Activated T-cell treated with anti-CD3 and anti-CD28 coated beads, Interleukin-2, amount 50 U/mL, for 1 hour (primary cell): ENCODE results near the gene VSIG2.
A peak's percentile ranks its signal among the peaks of the same experiment; 100 is the strongest.

Source experiments
- DNase-seq: peaks from one replicate; pipeline ENCODE4 v3.0.0-alpha.2; 2020

Gene VSIG2

DNA sequence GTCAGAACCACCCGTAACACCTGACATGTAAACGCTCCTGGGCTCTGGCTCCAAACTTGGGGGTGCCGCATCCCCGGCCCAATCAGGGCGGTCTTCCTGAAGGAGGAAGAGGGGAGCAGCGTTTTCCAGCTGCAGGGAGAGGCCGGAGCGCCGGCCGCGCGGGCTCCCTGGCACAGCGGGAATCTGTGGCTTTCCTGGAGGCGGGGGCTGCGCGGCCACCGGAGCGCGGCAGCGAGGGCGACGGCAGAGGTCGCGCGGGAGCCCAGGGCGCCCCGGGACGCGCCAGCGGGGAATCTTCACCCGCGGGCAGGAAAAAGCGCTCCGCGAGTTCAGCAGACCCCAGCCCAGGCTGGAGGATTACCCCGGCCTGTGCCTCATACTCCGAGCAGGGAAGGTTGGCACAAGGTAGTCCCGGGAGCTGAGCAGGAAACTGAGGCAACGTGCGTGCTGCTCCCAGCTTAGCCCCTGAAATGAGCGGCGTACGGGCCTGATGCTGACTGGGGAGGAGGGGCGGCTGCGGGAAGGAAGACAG is 10.6 kb upstream of the VSIG2 start:
- DNase-seq: no peak

DNA sequence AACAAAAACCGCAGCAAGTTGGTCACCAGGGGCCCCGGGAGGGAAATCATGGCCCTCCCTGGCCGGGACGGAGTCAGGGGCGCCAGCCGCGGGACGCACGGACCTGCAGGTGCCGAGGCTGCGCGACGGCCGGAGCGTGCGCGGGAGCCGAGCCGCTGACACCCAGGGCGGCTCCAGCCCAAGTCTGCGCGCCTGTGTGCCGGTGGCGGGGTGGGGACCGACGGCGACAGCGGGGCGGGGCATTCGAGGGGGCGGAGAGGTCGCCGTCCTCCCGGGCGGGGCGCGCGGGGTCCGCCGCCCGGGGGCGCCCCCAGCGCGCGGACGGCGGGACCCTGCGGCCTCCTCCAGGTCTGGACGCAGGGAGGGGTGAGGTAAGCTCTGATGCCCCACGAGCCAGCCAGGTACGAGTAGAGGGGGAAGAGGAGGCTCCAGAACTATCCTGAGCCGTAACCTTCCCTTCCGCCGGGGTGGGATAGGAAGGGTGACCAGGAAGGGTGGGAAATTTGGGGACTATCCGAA is 10.1 kb upstream of the VSIG2 start, which contains the start of gene ESAM:
TSS of gene ESAM (minus strand) at position 186 of the 519 bp plus-strand sequence. CDS start at position 50, 136 bp downstream.
- DNase-seq: peak; percentile 78

DNA sequence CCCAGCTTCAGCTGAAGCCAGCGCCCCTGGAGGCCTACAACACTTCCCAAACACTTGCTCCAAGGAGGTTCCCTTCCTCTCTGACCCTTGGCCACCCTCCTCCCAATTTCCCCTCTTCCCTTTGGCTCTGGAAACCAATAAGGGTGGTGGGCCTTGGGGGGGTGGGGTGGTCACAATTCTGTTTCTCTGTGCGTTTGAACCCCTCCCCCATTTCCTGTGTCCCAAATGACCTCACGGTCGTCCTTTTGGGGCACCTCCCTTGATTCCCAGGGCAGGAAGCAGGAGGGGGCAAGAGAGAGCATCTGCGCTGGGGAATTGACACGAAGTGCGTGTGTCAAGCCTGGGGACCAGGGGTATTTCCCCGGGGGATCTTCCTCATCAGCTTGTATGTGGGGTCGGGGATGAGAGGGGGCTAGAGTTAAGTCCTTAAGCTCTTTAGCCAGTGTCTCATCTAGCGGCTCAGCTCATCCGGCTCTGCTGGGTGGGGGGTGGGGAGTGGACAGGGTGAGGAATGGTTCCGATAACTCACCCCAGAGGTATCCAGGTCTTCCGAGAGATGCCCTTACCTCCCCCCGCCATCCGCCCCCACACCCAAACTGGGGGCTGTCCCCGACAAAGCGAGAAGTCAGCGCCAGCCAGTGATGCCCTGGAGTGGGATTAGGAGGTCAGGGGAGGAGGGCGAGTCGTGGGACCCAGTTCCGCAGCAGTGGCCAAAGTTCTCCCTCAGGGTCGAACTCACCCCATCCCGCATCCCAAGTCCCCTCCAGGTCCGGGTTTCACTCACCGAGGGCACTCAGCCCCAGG is 9.4 kb upstream of the VSIG2 start:
- DNase-seq: no peak

GRCh38 chr11:124760806-124761205 is 8.8 kb upstream of the VSIG2 start:
- no peak for DNase-seq

DNA sequence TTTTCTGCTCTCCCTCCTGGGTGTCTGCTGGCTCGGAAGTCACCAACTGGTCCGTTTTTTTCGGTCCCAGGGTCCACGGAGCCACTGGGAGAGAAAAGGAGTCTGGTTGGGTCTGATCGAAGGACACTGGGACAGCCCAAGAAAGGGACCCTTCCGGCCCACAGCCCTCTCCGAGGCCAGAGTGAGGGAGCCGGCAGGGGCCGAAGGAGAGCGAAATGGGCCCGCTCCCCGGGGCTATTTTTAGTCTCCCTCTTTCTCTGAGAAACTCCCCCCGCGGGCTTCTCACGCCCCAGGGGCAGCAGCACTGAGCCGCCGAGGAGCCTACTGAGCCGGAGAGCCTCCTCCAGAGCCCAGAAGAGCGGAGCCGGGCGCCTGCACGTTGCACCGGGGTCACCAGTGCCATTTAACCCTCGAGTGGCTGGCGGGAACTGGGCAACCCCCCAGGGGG is 8.2 kb upstream of the VSIG2 start:
- no peak for DNase-seq

- no peak for DNase-seq
Observed at GRCh38 chr11:124759266-124760204, 7.5 kb upstream of the VSIG2 start.

DNA sequence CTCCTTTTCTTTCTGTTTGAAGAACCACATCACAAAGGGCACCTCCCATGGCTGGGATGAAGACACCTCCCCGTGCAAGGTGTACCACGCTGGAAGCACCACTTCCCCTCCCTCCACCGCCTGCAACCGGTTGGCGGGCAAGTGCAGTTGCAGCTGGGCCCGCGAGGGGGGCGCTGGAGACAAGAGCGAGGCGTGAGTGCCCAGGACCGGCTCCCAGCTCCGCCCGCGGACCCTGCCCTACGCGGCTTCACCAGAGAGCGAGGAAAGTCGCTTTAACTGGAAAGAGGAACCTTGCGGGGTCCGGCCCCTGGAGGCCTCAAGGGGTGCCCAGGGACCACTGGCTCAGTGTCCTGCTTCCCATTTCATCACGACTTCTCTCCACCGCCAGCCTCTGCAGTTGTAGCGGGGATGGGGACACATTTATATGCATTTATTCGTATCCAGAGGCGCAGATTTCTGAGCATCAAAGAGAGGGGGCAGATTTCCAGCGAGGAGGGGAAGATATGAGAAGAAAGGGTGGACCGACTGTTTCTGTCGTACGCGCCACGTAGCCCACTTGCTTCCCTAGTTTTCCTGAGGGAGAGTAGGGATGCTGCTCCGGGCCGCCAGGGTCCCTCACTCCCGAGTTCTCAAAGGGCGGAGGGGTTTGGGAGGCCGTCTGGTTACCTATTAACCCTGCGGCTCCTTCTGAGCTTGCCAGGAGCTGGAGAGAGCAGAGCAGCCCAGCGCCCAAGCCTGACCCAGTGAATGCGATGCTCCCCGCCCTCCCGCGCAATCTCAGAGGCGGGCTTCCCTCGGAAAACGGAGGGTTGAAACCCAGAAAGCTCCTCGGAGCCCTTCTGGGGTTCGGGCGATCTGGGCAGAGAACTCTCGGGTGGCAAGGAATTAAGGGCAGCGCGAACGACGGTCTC is 6.6 kb upstream of the VSIG2 start:
- DNase-seq: peak; percentile 73

GRCh38 chr11:124757320-124757719 is 5.3 kb upstream of the VSIG2 start:
- DNase-seq: no peak

DNA sequence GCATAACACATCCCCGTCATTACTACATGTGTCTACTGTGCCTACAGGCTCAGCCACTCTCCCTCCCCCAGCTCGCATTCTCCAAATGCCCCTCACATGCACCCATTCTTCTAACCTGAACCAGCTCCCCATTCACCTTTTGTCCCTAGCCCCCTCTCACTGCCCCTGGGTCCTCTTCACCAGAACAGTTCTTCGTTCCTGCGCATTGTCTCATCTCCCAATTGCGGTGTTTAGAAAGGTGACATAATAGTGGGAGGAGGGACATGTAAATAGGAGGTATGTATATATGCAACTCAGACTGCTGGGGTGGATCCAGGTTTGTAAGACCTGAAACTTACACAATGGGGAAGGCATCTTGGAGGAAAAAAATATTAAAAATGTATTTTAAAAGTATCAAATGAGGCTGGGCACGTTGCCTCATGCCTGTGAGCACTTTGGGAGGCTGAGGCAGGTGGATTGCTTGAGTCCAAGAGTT is 4.7 kb upstream of the VSIG2 start:
- DNase-seq: no peak

DNA sequence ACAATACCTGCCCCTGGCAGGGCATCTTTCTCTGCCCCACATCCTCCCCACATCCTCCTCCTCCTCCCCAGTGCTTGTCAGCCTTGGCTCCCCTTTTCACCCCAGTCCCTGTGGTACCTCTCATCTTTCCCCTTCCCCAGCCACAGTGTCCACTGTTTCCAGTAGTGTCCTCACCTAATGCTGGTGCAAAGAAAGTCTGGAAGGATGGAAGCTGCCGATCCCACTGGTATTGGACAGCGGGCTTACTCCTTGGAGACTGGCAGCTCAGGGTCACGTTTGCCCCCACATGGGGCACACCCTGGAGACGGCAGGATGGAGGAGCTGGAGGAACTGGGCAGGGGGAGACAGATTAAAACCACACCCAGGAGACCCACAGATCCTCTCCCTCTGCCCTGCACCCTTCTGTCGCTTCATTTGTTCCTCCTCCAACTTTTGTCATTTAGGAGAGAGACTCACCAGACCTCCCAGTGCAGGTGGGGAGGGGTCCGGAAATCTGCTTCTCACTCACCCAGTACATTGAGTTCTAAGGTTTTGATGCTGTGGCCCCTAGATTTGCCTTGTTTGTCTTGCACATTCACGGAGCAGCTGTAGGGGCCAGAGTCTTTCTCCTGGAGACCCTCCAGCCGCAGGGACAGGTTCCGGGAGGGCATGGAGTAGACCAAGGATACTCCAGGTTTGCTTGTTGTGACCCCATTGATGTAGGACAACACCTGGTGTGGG is 4.1 kb upstream of the VSIG2 start:
- DNase-seq: no peak

GRCh38 chr11:124754710-124755109 is 2.7 kb upstream of the VSIG2 start:
- DNase-seq: no peak

DNA sequence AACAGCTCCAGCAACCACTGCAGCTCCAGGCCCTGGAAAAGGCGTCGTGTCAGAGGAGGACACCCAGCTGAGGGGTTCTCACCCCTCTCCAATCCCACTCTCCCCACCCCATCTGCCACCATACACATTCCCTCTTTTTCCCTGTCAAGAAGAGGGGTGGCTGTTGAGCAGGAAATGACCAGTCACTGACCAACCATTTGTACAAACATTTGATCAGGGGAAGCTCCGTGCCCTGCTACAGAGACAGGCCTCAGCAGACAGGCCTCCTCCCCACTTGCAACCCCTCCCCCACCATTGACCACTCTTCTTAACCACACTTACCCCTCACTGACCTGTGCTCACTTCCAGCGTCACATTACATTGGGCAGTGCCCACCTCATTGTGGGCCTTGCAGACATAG is 2.3 kb upstream of the VSIG2 start:
- no peak for DNase-seq

GRCh38 chr11:124753624-124754023 is 1.6 kb upstream of the VSIG2 start:
- DNase-seq: no peak

DNA sequence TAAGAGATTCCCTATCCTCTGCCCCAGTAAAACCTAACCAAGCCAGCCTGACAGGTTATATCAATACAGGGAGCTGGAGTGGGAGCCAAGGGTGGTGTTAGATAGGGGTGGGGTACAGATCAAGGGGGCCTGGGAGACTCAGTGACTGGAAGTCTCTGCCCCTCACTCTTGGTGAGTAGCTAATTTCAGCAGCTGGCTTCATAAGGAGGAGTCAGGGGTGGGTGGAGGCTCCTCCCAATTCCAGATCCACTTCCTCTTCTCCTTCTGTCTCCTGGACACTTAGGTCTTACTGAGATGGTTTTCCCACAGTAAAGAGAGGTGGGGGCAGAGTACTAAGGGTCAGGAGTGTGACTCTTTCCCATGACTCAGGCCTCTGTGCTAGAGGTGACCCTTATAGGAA is 1.1 kb upstream of the VSIG2 start:
- DNase-seq: no peak

DNA sequence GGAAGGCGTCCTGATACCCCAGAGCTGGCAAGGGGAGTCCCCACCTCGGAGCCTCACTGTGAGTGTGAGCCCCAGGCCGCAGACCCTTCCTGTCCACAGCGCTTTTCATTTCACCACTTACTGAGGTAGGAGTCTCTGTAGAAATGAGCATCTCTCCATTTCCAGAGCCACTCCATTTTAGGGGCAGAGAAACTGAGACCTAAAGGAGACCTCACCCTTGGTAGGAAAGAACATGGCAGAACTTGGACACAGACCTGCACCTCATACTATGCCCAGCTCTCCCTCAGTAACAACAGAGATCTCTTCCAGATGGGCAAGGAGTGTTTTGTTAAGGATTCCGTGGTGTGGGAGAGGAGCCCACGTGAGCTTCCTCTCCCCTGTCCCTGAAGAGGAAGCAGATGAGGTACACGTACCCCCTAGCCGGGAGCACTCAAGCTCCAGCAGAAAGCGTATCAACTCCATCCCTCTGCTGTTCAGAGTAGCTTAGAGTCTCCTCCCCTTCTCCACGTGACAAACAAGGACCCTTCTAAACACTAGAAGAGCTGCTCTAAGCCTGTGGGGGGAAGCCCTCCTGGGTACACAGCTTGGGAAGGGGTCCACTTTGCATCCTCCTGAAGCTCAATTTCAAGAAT is 532 bp upstream of the VSIG2 start:
- no peak for DNase-seq

GRCh38 chr11:124751391-124751740 is 689 bp downstream of the VSIG2 start:
- no peak for DNase-seq

- DNase-seq: no peak
Observed at GRCh38 chr11:124749912-124750311, 2.1 kb downstream of the VSIG2 start.

DNA sequence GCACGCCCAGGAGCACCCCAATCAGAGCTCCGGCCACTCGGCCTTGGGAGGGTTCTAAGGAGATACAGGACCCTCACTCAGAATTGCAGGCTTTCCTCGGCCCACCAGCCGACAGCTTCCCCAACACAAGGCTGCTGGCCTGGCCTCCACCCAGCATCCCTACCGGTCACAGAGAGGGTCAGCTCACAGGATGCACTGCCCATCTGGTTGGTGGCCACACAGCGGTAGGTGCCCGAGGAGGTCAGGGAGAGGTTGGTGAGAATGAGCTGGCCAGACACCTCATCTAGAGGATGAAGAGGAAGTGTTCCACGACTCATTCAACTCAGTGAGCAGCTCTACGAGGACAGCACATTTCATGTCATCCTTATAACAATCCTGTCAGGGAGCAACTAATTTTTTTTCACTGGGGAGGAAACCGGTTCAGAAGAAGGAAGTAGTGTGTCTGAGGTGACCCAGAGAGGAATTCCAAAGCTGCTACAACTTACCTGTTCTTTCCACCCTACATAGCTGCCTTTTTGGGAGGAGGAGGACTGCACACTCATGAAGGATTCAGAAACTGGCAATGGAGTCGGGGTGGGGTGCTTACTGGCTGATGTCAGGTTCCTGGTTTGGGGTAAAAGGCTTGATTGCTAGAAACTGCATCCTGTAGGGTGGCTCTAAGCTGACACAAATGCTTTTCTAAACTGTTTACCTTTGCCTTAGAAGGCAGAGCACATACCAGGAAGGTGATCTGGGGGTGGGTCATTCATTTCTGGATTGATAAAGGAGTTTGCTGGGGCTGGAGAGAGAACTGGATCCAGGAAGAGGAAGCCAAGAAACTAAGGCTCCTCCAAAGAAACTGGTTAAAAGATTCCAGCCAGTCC is 3.3 kb downstream of the VSIG2 start:
- DNase-seq: no peak

DNA sequence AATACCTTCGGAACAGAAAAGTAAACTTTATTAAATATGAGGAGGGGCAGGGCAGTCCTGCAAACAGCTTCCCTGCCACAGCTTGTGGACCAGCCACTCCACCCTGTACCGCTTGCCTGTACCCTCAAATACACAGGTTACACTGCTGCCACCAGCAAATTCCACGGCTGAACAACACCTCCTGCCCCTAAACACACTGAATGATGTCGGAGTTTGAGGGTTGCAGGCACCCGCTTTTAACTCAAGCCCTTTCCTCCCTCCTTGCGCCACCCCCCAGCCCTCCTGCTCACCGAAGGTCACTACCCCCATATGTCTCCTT is 4.0 kb downstream of the VSIG2 start:
- no peak for DNase-seq
